Lung (tissue), 12 donors: ENCODE measurements around the gene PRPF39. TPM values are rescaled to one million over a fixed set of nuclear protein-coding genes. Genes with fewer than 3 reads are reported as not detected.

Source experiments
- ATAC-seq: fragments of 200-7000 bp; cut with Tn5 transposase; one replicate; pipeline ENCODE4 v1.9.1; 2020; ENCODE audit warnings: moderate number of reproducible peaks; ENCODE audit not compliant: insufficient read depth, low FRiP score
- DNase-seq, 3 donors: peaks; one replicate each; pipeline ENCODE4 v3.0.0-alpha.2; 2013 to 2017
- H3K27ac ChIP-seq, 2 donors: one replicate each; pipeline ENCODE4 v1.5.1; 2013; ENCODE audit warnings: mild to moderate bottlenecking in 2 of 2, moderate library complexity in 2 of 2, control low read depth in 1 of 2, inconsistent platforms in 1 of 2, low read depth in 1 of 2, low read length in 1 of 2
- H3K27me3 ChIP-seq, 3 donors: one replicate each; pipeline ENCODE4 v1.5.1; 2013; ENCODE audit warnings: low read length in 2 of 3; ENCODE audit not compliant: control insufficient read depth in 3 of 3, insufficient read depth in 3 of 3
- H3K36me3 ChIP-seq, 4 donors: one replicate each; pipeline ENCODE4 v1.5.1; 2013; ENCODE audit warnings: low read length in 4 of 4, mild to moderate bottlenecking in 1 of 4, moderate library complexity in 1 of 4; ENCODE audit not compliant: control insufficient read depth in 4 of 4, insufficient read depth in 4 of 4
- H3K4me1 ChIP-seq, 5 donors: one replicate each; pipeline ENCODE4 v1.5.1; 2013; ENCODE audit warnings: low read length in 5 of 5, mild to moderate bottlenecking in 2 of 5, moderate library complexity in 1 of 5; ENCODE audit not compliant: control insufficient read depth in 5 of 5, insufficient read depth in 5 of 5
- H3K4me3 ChIP-seq: one replicate; pipeline ENCODE4 v1.5.1; 2013; ENCODE audit warnings: mild to moderate bottlenecking, control low read depth, moderate library complexity
- H3K9ac ChIP-seq, 2 donors: one replicate each; pipeline ENCODE4 v1.5.1; 2013; ENCODE audit warnings: low read length in 2 of 2, control low read depth in 1 of 2; ENCODE audit not compliant: insufficient read depth in 1 of 2
- H3K9me3 ChIP-seq, 4 donors: one replicate each; pipeline ENCODE4 v1.5.1; 2013; ENCODE audit warnings: low read length in 3 of 4, mild to moderate bottlenecking in 1 of 4, moderate library complexity in 1 of 4; ENCODE audit not compliant: control insufficient read depth in 4 of 4, insufficient read depth in 3 of 4
- WGBS, 2 donors: extraction: QIAGEN DNeasy Blood & Tissue Kit; methylation state at CpG; one replicate each; pipeline ENCODE4 v1.1.7; 2013; 5-methylcytosine and 5-hydroxymethylcytosine counted together
- polyA plus RNA-seq, 2 donors: library from polyadenylated mRNA; stranded (reverse); fragments of 200-250 nt; gene quantifications; one replicate each; pipeline ENCODE4 v1.2.1, GENCODE V29; 2013
- total RNA-seq, 2 donors: library from RNA; depleted of rRNA in 1 of 2; stranded (reverse); fragments of >200 nt in 1 of 2; gene quantifications; one replicate each; pipeline ENCODE4 v1.2.1, GENCODE V29; 2014 to 2021
- TF ChIP-seq, protein P1 (sequence below): IDR thresholded peaks from 2 replicates; pipeline ENCODE4 v1.5.1; 2012; ENCODE audit warnings: mild to moderate bottlenecking; ENCODE audit errors: control extremely low read depth, extremely low read depth
- donor health status: control.
- donor health status: control.
- donor health status: Bipolar disorder and iron deficiency.
- donor health status: healthy.
- donor health status: DM: yes; HTN: yes; CAD: no.

Gene PRPF39
- total and polyA plus RNA-seq, 4 donors = 10.9 to 79.7 (median 29.7) TPM

DNA sequence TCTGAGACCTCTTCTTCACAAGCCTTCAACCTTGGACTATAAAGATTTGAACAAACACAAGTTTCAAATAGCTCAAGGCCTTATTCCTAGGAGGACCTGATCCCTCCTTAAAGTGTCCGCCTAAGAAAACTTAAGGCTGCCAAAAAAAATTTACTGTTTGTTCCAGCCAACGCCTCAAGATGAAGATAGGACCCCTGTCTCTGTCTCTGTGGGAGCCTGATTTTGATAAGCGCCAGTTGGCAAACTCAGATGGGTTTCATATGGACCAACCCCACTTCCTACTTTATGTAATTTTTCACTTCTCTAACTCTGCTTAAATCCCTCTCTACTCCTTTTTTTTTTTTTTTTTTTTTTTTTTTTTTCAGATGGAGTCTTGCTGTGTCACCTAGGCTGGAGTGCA is 39.4 kb downstream of the PRPF39 start:
- Histone ChIP-seq H3K36me3 (peaks cover 8 to 38% (median 12%) of the 10 kb centered on the region in 4 donors), H3K27me3 (no peaks in the 10 kb centered on the region), H3K4me3 (no peak overlapping the region), H3K4me1 (no peaks in the 10 kb centered on the region), H3K9ac (no peak overlapping the region), H3K9me3 (no peaks in the 10 kb centered on the region), H3K27ac (no peak overlapping the region)
- DNase-seq (no peak), ATAC-seq (no peak)
- 96% methylated on average over 3 of the region's 3 CpGs for WGBS, 2 donors
- TF ChIP-seq, protein P1, sequence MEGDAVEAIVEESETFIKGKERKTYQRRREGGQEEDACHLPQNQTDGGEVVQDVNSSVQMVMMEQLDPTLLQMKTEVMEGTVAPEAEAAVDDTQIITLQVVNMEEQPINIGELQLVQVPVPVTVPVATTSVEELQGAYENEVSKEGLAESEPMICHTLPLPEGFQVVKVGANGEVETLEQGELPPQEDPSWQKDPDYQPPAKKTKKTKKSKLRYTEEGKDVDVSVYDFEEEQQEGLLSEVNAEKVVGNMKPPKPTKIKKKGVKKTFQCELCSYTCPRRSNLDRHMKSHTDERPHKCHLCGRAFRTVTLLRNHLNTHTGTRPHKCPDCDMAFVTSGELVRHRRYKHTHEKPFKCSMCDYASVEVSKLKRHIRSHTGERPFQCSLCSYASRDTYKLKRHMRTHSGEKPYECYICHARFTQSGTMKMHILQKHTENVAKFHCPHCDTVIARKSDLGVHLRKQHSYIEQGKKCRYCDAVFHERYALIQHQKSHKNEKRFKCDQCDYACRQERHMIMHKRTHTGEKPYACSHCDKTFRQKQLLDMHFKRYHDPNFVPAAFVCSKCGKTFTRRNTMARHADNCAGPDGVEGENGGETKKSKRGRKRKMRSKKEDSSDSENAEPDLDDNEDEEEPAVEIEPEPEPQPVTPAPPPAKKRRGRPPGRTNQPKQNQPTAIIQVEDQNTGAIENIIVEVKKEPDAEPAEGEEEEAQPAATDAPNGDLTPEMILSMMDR = no peak

DNA sequence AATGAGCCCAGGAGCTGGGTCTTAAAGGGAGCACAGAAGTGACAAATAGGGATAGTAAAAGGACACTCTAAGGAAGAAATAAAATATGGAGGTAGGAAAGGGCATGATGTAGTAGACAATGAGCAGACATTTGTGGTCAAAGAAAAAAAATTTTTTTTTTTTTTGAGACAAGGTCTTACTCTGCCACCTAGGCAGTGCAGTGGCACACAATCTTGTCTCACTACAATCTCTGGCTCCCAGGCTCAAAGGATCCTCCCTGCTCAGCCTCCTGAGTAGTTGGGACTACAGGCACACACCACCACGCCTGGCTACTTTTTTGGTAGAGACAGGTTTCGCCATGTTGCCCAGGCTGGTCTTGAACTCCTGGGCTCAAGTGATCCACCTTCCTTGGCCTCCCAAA is 41.8 kb downstream of the PRPF39 start:
- Histone ChIP-seq H3K4me3 (no peak overlapping the region), H3K27me3 (no peaks in the 10 kb centered on the region), H3K4me1 (no peaks in the 10 kb centered on the region), H3K27ac (no peak overlapping the region), H3K9ac (no peak overlapping the region), H3K36me3 (peaks cover 4 to 22% (median 12%) of the 10 kb centered on the region in 4 donors), H3K9me3 (no peaks in the 10 kb centered on the region)
- ATAC-seq (no peak), DNase-seq (no peak)
- WGBS, 2 donors = 95 to 96% methylated on average over 2 of the region's 2 CpGs
- TF ChIP-seq, protein P1 = no peak

DNA sequence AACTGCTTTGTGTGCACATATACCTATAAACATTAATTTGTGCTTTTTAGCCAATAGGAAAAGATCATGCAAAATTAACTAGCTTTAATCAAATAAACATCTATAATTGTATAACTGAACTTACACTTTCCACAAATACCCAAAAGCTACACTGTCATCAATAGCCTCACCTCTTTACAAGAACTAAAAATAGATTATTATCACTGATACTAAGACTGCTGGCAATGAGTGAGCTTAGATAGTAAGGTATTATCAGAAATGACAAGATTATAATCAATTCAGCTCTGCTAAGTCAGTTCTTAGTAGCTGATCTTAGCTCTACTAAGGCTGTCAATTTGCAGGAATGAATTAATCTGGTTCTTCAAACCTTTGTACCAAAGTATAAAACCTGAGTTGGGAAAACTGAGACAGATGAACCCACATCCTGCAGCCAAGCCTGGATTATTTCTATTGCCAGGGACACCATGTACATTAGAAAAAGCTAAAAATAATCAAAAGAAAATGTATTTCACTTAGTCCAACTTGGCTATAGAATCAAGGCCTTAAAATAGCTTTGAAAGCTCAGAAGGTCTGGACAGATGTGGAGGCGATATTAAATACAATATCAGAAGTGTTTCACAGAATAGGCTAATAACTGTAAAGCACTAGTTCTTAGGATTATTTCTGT is 45.2 kb downstream of the PRPF39 start:
- H3K36me3 ChIP-seq = peaks cover 2 to 18% (median 3%) of the 10 kb centered on the region in 4 donors
- H3K9ac ChIP-seq = no peak overlapping the region
- ATAC-seq = no peak
- TF ChIP-seq, protein P1 = no peak
- no peak overlapping the region for H3K4me3 ChIP-seq
- H3K9me3 ChIP-seq = no peaks in the 10 kb centered on the region
- H3K27me3 ChIP-seq = no peaks in the 10 kb centered on the region
- no peak for DNase-seq
- 57 to 64% methylated on average over 1 of the region's 1 CpG for WGBS, 2 donors
- peaks cover 0 to 6% (median 3%) of the 10 kb centered on the region in 5 donors for H3K4me1 ChIP-seq
- no peak overlapping the region for H3K27ac ChIP-seq
